Measurements from ENCODE around the gene CTDP1.
"Not testable (repeated sequence)": the region's sequence is repeated elsewhere in the genome, so short reads cannot be mapped to it uniquely, and the experiment has no call there.

The CTDP1 gene

GRCh38 chr18:79724299-79725080 is 44.9 kb downstream of the CTDP1 start:
- DNase-seq (ENCODE audit: low read depth) = no peak

- DNase-seq (ENCODE audit: low read depth) = no peak
Observed at GRCh38 chr18:79725486-79725885, 45.9 kb downstream of the CTDP1 start.

- no peak for DNase-seq (ENCODE audit: low read depth)
Observed at GRCh38 chr18:79726721-79727120, 47.1 kb downstream of the CTDP1 start.

GRCh38 chr18:79727211-79727610 is 47.6 kb downstream of the CTDP1 start:
- no peak for DNase-seq (ENCODE audit: low read depth)

- DNase-seq (ENCODE audit: low read depth) = no peak
Observed at GRCh38 chr18:79728931-79729586, 49.5 kb downstream of the CTDP1 start.

GRCh38 chr18:79729611-79730010 is 50.0 kb downstream of the CTDP1 start:
- no peak for DNase-seq (ENCODE audit: low read depth)

GRCh38 chr18:79730804-79731203 is 51.2 kb downstream of the CTDP1 start:
- DNase-seq (ENCODE audit: low read depth) = no peak

- not testable (repeated sequence) for DNase-seq (ENCODE audit: low read depth)
Observed at GRCh38 chr18:79731881-79732720, 52.5 kb downstream of the CTDP1 start.

- DNase-seq (ENCODE audit: low read depth) = no peak
Observed at GRCh38 chr18:79732721-79733025, 53.1 kb downstream of the CTDP1 start.

- DNase-seq (ENCODE audit: low read depth) = no peak
Observed at GRCh38 chr18:79733135-79733701, 53.6 kb downstream of the CTDP1 start.

GRCh38 chr18:79733986-79734770 is 54.6 kb downstream of the CTDP1 start:
- DNase-seq (ENCODE audit: low read depth) = no peak

- DNase-seq (ENCODE audit: low read depth) = no peak
Observed at GRCh38 chr18:79735071-79735980, 55.7 kb downstream of the CTDP1 start.

GRCh38 chr18:79736230-79736629 is 56.6 kb downstream of the CTDP1 start:
- DNase-seq (ENCODE audit: low read depth) = no peak

GRCh38 chr18:79736846-79737245 is 57.2 kb downstream of the CTDP1 start:
- DNase-seq (ENCODE audit: low read depth) = no peak

- no peak for DNase-seq (ENCODE audit: low read depth)
Observed at GRCh38 chr18:79737426-79737825, 57.8 kb downstream of the CTDP1 start.

GRCh38 chr18:79738041-79738461 is 58.4 kb downstream of the CTDP1 start:
- DNase-seq (ENCODE audit: low read depth) = no peak

- no peak for DNase-seq (ENCODE audit: low read depth)
Observed at GRCh38 chr18:79738581-79739439, 59.2 kb downstream of the CTDP1 start.

- no peak for DNase-seq (ENCODE audit: low read depth)
Observed at GRCh38 chr18:79739440-79739778, 59.8 kb downstream of the CTDP1 start.

GRCh38 chr18:79740047-79740446 is 60.4 kb downstream of the CTDP1 start:
- not testable (repeated sequence) for DNase-seq (ENCODE audit: low read depth)

Data from T follicular helper cell (primary cell).